GM19467 (cell line): ENCODE data around the gene SORL1.

Experiments used
- ATAC-seq: cut with Tn5 transposase; IDR thresholded peaks from one replicate; pipeline ENCODE4 v1.9.1; 2021; ENCODE audit warnings: mild to moderate bottlenecking, moderate library complexity; ENCODE audit not compliant: unreplicated experiment

Gene SORL1

GRCh38 chr11:121650351-121651256 lies 198.5 kb downstream of the SORL1 start:
- no peak for ATAC-seq

DNA sequence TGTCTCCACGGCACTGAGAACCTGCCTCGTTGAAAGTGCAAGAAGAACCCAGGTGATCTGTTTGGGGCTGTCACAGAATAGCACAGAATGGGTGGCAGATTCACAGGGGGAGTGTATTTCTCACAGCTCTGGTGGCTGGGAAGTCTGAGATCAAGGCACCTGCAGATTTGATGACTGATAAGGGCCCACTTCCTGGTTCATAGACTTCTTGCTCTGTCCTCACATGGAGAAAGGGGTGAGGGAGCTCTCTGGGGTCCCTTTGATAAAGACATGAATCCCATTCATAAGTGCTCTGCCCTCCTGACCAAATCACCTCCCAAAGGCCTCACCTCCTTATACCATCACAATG lies 199.1 kb downstream of the SORL1 start:
- ATAC-seq, result no peak

GRCh38 chr11:121652971-121653370 lies 200.9 kb downstream of the SORL1 start:
- no peak for ATAC-seq

DNA sequence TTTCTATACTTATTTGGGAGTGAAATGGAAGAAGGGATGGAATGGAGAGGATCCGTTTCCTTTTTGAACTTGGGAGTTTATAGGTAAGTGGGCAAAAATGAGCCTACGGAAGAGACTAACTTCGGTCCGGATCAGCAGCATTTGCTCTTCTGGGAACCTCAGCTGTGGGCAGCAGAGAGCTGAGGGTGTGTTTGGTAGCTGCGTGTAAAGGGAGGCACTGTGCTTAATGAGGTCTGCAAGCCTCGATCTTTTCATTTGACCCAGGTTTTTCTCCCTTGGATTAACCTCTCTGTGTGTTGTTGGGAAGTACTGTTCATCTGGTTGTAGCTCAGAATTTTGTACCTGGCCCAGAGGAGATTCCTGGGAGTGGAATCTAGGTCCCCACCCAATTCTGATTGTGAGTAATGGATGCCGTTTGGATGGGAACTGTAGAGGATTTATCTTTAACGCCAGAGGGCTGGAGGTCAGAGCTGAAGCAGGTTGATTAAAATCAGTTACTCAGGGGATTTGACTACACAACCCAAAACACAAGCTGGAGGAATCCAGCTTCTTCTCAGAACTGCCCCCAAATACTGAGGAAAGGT lies 202.2 kb downstream of the SORL1 start:
- no peak for ATAC-seq

GRCh38 chr11:121654843-121655536 lies 202.9 kb downstream of the SORL1 start:
- no peak for ATAC-seq

DNA sequence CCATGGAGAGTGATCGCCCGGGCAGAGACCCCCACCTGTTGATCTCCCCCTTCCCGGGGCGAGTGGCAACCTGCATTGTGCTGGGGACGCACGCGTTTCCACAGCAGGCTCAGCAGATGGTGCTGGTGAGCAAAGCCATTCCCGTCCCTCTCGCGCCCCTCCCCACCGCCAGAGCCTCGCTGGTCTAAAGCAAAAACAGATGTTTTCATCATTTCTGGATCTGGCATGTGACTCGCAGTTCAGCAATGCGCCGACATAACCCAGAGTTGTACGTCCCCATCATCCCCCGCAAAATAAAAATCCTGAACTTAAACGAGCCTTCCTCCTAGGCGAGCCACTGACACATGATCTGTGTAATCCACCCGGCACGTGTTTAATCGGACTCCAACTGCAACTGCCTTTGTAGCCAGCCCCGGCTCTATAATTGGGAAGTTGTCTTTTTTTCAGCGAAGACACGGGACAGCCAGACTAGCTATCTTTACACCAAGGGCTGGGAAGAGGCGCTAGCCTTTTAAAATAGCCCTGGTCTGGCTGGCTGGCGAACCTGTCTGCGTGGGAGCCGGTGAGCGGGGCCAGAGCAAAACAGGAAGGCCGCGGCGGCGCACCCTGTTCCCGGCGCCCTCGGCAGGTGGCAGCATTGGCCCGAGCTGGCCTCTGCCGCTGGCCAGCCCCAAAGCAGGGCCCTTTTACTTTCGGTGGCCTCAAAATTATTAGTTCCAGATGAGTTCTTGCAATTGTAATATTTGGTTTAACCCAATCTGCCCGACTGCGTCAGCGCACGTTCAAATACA lies 203.6 kb downstream of the SORL1 start:
- peak; percentile 93 for ATAC-seq

DNA sequence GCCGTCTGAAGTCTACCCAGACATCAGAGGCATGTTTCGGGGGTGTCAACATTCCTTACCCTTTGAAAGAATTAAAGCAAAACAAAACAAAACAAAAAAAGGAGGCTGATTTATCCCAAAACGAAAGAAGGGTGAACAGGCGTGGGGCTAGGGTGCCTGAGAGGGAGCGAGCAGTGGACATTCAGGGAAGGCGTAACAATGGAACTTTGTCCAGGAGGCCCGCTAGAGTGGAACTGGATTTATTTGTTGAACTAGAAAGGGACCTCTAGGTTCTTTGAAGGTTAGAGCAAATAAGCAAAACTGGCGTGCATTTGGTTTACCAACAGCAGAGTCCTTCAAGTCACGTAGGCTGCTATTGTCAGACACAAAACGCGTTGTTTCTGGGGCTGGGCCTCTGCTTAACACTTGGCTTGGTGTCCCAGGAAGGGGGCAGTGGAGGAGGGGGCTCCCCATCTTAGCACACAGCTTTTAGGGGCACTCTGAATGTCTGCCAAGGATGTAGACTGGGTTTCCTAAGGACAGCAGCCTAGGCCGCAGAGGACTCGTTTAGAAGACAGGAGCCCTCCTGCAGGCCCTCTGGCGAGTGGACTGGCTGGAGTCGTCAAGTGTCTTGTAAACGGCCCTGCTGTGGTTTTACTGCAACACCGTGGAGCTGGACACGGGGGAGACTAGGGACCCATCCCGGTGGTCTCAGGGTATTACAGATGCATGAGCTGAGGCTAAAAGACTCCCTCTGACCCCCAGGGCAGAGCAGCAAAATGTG lies 204.4 kb downstream of the SORL1 start:
- ATAC-seq, result no peak

DNA sequence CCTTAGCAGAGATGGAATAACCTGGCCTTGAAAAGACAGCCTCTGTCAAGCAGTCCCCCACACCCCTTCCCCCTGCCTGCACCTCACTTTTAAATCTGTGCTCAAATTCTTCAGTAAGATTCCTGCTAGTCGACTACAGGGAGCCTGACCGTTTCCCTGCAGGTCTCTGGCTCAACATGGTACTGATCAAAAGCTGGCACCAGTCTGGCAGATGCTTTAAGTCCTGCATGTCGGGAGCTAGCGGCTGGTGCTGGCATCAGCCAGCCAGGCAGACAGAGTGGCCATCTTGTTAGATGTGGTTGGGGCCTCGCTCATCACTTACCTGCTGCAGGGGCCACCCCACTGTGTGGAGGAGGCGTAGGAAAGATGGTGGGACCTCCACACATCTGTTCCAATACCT lies 205.0 kb downstream of the SORL1 start:
- ATAC-seq, result no peak

DNA sequence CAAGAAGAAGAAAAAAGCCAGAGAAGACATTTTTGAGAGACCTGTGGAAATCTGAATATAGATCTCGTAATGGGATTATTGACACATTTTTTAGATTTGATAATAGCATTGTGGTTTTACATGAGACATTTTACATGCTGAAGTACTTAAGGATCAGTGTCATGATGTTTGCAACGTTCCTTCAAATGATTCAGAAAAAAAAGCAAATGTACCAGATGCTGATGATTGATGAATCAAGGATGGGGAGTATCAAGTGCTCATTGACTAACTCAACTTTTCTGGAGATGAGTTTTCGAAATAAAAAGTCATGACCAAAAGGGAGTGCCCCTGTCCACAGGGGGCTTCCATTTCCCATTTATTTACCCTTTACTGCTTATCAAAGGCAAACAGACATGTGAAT lies 207.7 kb downstream of the SORL1 start:
- no peak for ATAC-seq

DNA sequence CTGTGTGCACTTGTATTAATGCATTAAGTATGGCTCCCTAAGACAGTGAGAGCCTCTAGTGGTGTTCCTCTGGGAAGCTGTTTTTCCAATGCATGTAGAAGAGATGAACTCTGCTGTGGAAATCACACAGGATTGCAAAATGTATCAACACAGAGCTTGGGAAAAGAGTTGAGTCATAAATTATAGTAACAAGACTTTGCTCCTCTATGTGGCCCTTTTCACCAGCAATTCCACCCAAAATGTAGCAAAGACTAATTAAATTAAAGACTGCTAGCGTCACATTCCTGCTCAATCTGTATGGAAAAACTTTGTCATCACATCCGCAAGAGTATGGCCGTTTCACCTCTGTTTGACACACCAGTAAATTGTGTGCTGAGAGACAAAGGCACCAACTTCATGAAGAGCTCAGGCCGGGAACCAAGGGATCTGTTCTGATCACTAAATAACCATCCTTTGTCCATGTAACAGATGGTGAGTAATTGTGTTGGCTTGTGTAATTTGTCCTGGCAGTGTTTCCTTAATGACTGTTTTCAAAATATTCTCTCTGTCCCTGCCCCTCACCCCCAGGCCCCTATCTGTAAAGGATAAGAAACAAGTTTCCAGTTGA lies 209.9 kb downstream of the SORL1 start:
- ATAC-seq, result no peak

DNA sequence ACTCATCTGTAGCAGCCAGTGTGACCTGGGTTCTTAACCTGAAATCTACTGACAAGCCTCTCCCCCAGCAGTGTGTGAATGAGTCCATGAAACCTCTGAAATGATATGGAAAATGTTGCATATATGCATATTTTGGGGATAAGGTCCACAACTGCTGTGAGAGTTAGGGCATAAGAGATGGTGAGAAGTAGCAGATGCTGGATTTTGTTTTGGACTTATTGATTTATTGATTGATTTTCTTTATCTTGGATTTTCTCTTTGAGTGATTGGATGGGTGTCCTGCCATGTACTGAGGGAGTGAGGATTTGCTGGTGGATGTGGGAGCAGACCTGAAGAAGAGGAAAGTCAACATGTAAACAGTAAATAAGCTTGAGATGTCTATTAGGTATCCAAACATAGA lies 212.0 kb downstream of the SORL1 start:
- ATAC-seq, result no peak

GRCh38 chr11:121665206-121665838 lies 213.2 kb downstream of the SORL1 start:
- no peak for ATAC-seq

DNA sequence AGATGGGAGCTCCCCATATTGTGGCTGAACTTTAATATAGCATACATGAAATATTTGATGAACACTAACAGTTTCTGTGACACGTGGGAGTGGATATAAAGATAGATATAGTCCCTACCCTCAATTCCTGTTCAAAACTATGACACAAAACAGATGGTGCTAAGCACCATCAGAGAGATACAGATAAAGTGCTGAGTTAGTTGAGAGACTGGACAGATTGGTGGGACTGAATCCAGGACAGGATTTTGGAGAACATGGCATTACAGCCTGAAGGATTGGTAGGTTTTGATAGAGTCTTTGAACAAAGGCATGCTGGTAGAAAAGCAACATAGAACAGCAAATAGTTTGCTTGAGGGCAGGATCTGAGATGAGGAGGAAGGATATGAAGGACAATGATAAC lies 215.7 kb downstream of the SORL1 start:
- no peak for ATAC-seq

DNA sequence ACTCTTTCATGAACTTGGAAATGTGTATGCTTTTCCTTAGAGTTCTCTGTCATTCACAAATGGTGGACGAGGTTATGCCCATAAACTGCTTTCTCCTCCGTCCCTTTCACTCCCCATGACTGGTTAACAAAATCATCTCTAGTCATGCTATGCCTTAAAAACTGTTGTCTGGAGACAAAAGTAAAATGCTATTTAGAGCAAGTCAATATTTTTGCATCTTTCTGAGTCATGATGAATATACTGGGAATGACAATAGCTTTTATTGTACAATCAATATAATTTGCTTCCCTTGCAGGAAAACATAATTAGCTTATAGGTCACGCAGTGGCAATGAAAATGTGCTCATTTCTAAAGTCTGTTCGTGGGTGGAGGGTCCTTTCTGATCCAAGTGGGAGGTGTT lies 217.3 kb downstream of the SORL1 start:
- no peak for ATAC-seq

DNA sequence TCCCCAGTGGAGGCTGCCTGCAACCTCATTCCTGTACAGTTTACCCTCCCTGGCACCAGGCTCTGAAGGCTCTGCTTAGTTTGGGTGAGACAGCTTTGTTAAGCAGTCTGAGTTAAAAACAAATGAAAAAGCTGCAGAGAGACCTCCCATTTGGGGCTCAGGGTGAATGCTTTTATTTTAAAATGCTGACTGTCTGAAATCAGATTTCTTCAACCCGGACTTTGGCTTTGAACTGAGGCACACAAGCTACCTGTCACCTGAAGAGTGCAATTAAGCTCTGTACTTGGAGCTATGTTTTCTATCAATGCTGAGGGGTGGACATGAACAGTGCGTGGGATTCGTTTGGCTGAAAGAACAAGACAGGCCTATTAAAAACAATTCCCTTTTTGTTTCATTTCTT lies 218.2 kb downstream of the SORL1 start:
- no peak for ATAC-seq

DNA sequence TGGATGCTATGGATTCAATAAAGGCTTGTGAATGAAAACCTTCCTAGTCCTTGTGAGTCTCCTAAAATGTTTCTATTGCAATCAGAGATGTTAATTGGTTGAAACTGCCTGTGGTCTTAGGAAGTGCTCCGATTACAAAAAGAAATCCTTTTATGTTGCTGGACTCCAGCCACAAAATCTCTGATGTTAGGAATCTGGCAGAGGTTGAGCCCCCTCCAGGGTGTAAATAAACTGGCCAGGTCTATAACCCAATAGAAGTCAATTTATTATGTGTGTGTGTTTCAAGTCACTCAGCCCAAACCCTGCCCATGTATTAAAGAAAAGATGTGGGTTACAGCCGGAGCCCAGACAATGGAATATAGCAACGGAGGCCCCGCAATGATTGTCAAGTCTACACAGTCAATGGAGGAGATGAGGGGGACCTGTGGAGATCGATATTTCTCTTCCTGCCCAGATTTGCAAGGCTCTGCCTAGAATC lies 218.7 kb downstream of the SORL1 start:
- no peak for ATAC-seq

GRCh38 chr11:121671283-121672168 lies 219.4 kb downstream of the SORL1 start:
- no peak for ATAC-seq
